Loucy (cell line): ENCODE measurements around the gene SPECC1.

Experiments
- H2AFZ ChIP-seq: fragments of 200-600 bp; sonication (generic); 2 replicates; pipeline ENCODE4 v1.6.0; 2016; ENCODE audit warnings: antibody characterized with exemption, mild to moderate bottlenecking, low read length, moderate library complexity
- H3F3A ChIP-seq: fragments of 200-600 bp; 2 replicates; pipeline ENCODE4 v1.6.0; 2016; ENCODE audit warnings: antibody characterized with exemption, low read depth, mild to moderate bottlenecking
- H3K27me3 ChIP-seq: fragments of 200-600 bp; sonication (generic); 2 replicates; pipeline ENCODE4 v1.6.1; 2014; ENCODE audit warnings: low read length, mild to moderate bottlenecking; ENCODE audit not compliant: insufficient read depth, poor library complexity, severe bottlenecking
- H3K36me3 ChIP-seq: fragments of 200-600 bp; sonication (generic); 2 replicates; pipeline ENCODE4 v1.6.1; 2016; ENCODE audit warnings: low read length; ENCODE audit not compliant: insufficient read depth
- H3K4me1 ChIP-seq: fragments of 200-600 bp; sonication (generic); 2 replicates; pipeline ENCODE4 v1.5.1; 2014; ENCODE audit warnings: low read length, mild to moderate bottlenecking; ENCODE audit not compliant: insufficient read depth, poor library complexity, severe bottlenecking
- H3K4me2 ChIP-seq: fragments of 200-600 bp; sonication (generic); 2 replicates; pipeline ENCODE4 v1.6.0; 2014; ENCODE audit warnings: antibody characterized with exemption, low read length, low read depth, mild to moderate bottlenecking; ENCODE audit not compliant: poor library complexity, severe bottlenecking
- H3K4me3 ChIP-seq: fragments of 200-600 bp; sonication (generic); 2 replicates; pipeline ENCODE4 v1.5.1; 2014; ENCODE audit warnings: low read length, mild to moderate bottlenecking, mixed read lengths; ENCODE audit not compliant: poor library complexity, severe bottlenecking
- H3K79me2 ChIP-seq: fragments of 200-600 bp; sonication (generic); 2 replicates; pipeline ENCODE4 v1.6.1; 2014; ENCODE audit warnings: low read length; ENCODE audit not compliant: insufficient read depth
- H3K9ac ChIP-seq: fragments of 200-600 bp; sonication (generic); 2 replicates; pipeline ENCODE4 v1.6.0; 2014; ENCODE audit warnings: mild to moderate bottlenecking, low read depth, low read length, moderate library complexity; ENCODE audit not compliant: poor library complexity, severe bottlenecking
- H3K9me2 ChIP-seq: fragments of 200-600 bp; sonication (generic); replicated peaks from 2 replicates; pipeline ENCODE4 v1.6.1; 2016; ENCODE audit warnings: low read depth, low read length, mixed read lengths
- H3K9me3 ChIP-seq: fragments of 200-600 bp; sonication (generic); 2 replicates; pipeline ENCODE4 v1.6.1; 2014; ENCODE audit warnings: mild to moderate bottlenecking, antibody characterized with exemption, low read length, low read depth; ENCODE audit not compliant: insufficient read depth
- H4K20me1 ChIP-seq: fragments of 200-600 bp; sonication (generic); 2 replicates; pipeline ENCODE4 v1.6.0; 2014; ENCODE audit warnings: antibody characterized with exemption, low read length, mild to moderate bottlenecking; ENCODE audit not compliant: insufficient read depth, poor library complexity, severe bottlenecking
- EZH2phosphoT487 ChIP-seq: fragments of 200-600 bp; IDR thresholded peaks from 2 replicates; pipeline ENCODE4 v1.6.1; 2018; ENCODE audit warnings: antibody characterized with exemption, mild to moderate bottlenecking, moderate library complexity, borderline replicate concordance
- TF ChIP-seq, protein P1 (sequence below): fragments of 200-600 bp; sonication (generic); conservative IDR thresholded peaks from 2 replicates; pipeline ENCODE4 v1.5.1; 2014; ENCODE audit warnings: mild to moderate bottlenecking, antibody characterized with exemption, low read length

SPECC1 gene

DNA sequence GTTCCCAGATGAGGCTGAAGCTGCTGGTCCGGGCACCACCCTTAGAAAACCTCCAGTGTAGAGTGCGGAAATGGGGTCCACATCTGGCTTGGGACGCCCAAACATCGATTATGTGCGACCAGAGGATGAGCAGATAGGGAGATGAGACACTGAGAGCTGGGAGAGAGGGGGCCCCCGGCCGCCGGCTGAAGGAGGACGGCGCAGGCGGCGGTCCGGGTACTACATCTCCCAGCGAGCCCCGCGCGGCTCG, 182 bp upstream of the SPECC1 start:
- peaks cover 4% of the 10 kb centered on the region for H3K27me3 ChIP-seq
- no peaks in the 10 kb centered on the region for H3F3A ChIP-seq
- peak overlapping the region; percentile 72 for H3K9ac ChIP-seq
- no peak for TF ChIP-seq EZH2phosphoT487
- TF ChIP-seq, protein P1, sequence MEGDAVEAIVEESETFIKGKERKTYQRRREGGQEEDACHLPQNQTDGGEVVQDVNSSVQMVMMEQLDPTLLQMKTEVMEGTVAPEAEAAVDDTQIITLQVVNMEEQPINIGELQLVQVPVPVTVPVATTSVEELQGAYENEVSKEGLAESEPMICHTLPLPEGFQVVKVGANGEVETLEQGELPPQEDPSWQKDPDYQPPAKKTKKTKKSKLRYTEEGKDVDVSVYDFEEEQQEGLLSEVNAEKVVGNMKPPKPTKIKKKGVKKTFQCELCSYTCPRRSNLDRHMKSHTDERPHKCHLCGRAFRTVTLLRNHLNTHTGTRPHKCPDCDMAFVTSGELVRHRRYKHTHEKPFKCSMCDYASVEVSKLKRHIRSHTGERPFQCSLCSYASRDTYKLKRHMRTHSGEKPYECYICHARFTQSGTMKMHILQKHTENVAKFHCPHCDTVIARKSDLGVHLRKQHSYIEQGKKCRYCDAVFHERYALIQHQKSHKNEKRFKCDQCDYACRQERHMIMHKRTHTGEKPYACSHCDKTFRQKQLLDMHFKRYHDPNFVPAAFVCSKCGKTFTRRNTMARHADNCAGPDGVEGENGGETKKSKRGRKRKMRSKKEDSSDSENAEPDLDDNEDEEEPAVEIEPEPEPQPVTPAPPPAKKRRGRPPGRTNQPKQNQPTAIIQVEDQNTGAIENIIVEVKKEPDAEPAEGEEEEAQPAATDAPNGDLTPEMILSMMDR, result no peak
- peaks cover 11% of the 10 kb centered on the region for H3K4me1 ChIP-seq
- peak overlapping the region; percentile 79 for H3K4me3 ChIP-seq
- H3K79me2 ChIP-seq, result no peaks in the 10 kb centered on the region
- peak overlapping the region; percentile 94 for H3K4me2 ChIP-seq
- no peaks in the 10 kb centered on the region for H3K9me2 ChIP-seq
- H4K20me1 ChIP-seq, result no peaks in the 10 kb centered on the region
- no peaks in the 10 kb centered on the region for H3K9me3 ChIP-seq
- peak overlapping the region; percentile 100 for H2AFZ ChIP-seq
- no peaks in the 10 kb centered on the region for H3K36me3 ChIP-seq

DNA sequence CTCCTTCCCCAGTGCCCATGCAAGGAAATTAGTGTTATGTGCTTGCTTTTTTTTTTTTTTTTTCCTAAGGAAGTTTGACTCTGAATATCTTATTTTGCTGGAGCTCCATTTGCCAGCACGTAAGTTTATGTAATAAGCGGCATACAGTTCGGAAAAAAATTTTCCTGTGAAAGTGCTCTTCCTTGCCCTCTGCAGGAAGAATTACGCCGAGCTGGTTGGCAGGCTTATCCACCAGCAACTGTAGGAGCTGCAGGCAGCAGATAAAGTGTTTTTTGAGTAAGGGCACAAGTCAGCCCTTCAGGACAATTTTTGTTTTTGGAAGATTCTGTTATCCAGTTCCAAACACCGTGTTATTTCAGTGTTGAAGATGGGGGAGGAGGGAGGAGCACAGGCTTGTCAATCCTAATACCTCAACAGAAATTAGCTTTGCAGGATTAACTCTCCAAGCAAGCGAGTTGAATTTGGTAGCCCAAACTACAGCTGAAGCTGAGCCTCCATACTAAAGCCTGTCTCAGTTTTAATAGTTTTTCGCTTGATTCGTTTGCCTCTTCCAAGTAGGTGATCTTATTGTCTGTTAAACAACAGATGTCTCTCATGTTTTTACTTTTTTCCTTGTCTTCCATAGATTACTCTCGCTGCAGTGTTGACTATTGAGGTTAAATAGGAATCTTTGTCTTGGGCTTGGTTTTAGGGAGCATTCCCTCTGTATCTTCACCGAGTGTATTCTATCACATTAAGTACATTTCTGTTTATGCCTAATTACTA, 1.1 kb downstream of the SPECC1 start:
- TF ChIP-seq, protein P1, result peak; percentile 49
- no peak for TF ChIP-seq EZH2phosphoT487
- H3K4me1 ChIP-seq, result peaks cover 11% of the 10 kb centered on the region
- no peaks in the 10 kb centered on the region for H3K79me2 ChIP-seq
- peak overlapping the region; percentile 94 for H3K4me2 ChIP-seq
- H3K27me3 ChIP-seq, result peaks cover 4% of the 10 kb centered on the region
- H3K4me3 ChIP-seq, result peak overlapping the region; percentile 79
- H3K9me3 ChIP-seq, result no peaks in the 10 kb centered on the region
- H4K20me1 ChIP-seq, result no peaks in the 10 kb centered on the region
- H3K9me2 ChIP-seq, result no peaks in the 10 kb centered on the region
- peak overlapping the region; percentile 72 for H3K9ac ChIP-seq
- peak overlapping the region; percentile 99 for H2AFZ ChIP-seq
- no peaks in the 10 kb centered on the region for H3K36me3 ChIP-seq
- no peaks in the 10 kb centered on the region for H3F3A ChIP-seq

DNA sequence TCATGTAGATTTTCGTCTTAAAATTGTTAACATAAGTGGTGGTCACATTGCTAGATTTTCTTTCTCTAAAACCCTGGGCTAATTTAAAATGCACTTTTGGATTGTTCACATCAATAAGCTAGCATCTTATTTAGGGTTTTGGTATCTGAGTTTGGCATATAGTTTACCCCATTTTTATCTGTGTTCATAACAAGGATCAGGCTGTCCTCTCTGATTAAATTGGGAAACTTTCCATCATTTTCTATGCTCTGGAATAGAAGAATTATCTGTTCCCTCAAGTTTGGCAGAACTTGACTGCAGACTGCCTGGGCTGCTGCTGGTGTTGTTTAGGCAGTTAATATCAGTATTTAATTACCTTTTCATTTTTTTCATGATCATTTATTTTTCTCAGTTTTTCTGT, 1.8 kb downstream of the SPECC1 start:
- Histone ChIP-seq H3K9ac (no peak overlapping the region), H3F3A (no peaks in the 10 kb centered on the region), H3K27me3 (peaks cover 4% of the 10 kb centered on the region), H3K79me2 (no peaks in the 10 kb centered on the region), H3K4me2 (peak overlapping the region; percentile 94), H4K20me1 (no peaks in the 10 kb centered on the region), H3K9me2 (no peaks in the 10 kb centered on the region), H3K4me1 (peaks cover 11% of the 10 kb centered on the region), H3K36me3 (no peaks in the 10 kb centered on the region), H3K9me3 (no peaks in the 10 kb centered on the region), H3K4me3 (no peak overlapping the region), H2AFZ (no peak overlapping the region; the same call in 1 of the 2 replicates)
- TF ChIP-seq EZH2phosphoT487, result no peak
- TF ChIP-seq, protein P1, result no peak
